IPS-18a (cell line): Measurements from ENCODE around the gene AGPAT1.

Experiments used
- H3K27ac ChIP-seq: one replicate; pipeline ENCODE4 v1.5.1; 2013; ENCODE audit warnings: low read length
- H3K27me3 ChIP-seq: one replicate; pipeline ENCODE4 v1.6.1; 2013; ENCODE audit warnings: mild to moderate bottlenecking, low read length; ENCODE audit not compliant: control insufficient read depth, insufficient read depth
- H3K36me3 ChIP-seq: one replicate; pipeline ENCODE4 v1.6.1; 2013; ENCODE audit warnings: low read depth, low read length; ENCODE audit not compliant: control insufficient read depth
- H3K4me1 ChIP-seq: one replicate; pipeline ENCODE4 v1.6.1; 2013; ENCODE audit warnings: low read depth, low read length; ENCODE audit not compliant: control insufficient read depth
- H3K4me3 ChIP-seq: one replicate; pipeline ENCODE4 v1.5.1; 2013; ENCODE audit warnings: low read length
- H3K9ac ChIP-seq: one replicate; pipeline ENCODE4 v1.6.1; 2013; ENCODE audit warnings: mild to moderate bottlenecking, low read length, moderate library complexity
- H3K9me3 ChIP-seq: one replicate; pipeline ENCODE4 v1.6.1; 2013; ENCODE audit warnings: low read depth, low read length; ENCODE audit not compliant: control insufficient read depth

AGPAT1 gene

DNA sequence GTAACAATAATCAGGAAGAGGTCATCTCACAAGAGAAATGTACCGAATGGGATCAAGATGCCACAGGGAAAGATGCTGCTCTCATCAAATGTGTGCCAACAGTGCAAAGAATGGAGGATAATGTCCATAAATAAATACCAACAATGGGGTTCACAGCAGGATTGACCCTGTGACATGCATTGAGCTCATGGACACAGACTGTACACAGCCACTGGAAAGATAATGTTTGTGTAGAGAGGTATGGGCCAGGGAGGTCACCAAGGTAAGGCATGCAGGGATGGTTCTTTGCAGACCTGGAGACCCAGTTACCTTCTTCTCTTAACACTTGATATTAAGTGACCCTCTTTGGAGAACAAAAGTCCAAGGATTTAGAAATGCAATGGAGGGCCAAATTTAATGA is 1.5 kb downstream of the AGPAT1 start:
- Histone ChIP-seq H3K4me3 (peak overlapping the region; percentile 81), H3K9me3 (no peaks in the 10 kb centered on the region), H3K9ac (no peak overlapping the region), H3K4me1 (peaks cover 21% of the 10 kb centered on the region), H3K27ac (no peak overlapping the region), H3K27me3 (no peaks in the 10 kb centered on the region), H3K36me3 (peaks cover 22% of the 10 kb centered on the region)

DNA sequence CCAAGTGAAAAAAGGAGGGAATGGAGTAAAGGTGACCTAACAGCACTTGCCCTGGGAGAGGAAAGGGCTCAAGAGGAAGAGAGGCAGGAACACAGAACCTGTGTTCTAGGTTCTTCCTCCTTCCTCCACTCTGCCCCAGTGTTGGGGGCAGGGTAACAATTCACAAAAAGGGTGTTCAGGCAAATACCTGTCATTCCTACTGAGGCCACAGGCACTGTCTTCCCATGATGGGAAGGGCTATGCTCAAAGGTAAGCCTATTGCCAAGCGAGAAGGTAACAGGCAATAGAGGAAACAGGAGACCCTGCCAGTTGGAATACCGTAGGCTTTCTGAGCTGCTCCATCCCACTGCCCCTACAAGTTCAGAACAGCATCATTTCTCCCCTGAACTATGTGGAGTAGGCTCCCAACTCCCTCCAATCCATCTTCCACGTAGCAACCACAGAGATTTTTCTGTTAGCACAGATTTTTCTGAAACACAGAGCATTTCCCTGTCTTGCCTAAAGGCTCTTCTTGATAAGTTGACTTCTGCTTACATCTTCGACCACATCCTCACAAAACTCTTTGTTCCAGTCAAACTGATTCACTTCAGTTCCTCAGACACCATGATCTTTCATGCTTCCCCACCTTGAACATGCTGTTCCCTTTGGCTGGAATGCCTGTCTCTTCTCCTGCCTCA is 2.7 kb downstream of the AGPAT1 start:
- Histone ChIP-seq H3K27ac (no peak overlapping the region), H3K4me1 (peaks cover 18% of the 10 kb centered on the region), H3K4me3 (no peak overlapping the region), H3K27me3 (no peaks in the 10 kb centered on the region), H3K36me3 (peaks cover 34% of the 10 kb centered on the region), H3K9me3 (no peaks in the 10 kb centered on the region), H3K9ac (no peak overlapping the region)

DNA sequence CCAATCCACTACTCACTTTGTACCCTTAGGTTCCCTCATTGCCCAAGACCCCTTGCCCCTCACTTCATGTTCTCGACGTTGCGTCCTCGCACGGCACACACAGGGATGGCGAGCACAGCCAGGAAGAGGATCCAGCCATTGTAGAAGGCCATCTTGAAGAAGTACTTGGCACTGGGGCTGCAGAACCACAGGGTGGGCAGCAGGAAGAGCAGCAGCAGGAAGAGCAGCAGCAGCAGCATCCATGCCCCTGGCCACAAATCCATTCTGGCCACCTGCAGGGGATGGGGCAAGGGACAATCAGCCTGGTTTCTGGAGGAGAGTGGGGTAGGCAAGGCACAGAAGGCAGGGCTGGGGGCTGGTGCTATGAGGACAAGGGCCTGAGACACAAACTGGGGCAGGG is 4.7 kb downstream of the AGPAT1 start:
- no peaks in the 10 kb centered on the region for H3K27me3 ChIP-seq
- peaks cover 10% of the 10 kb centered on the region for H3K4me1 ChIP-seq
- H3K4me3 ChIP-seq, result no peak overlapping the region
- H3K9ac ChIP-seq, result no peak overlapping the region
- H3K27ac ChIP-seq, result no peak overlapping the region
- H3K9me3 ChIP-seq, result no peaks in the 10 kb centered on the region
- H3K36me3 ChIP-seq, result peaks cover 38% of the 10 kb centered on the region

DNA sequence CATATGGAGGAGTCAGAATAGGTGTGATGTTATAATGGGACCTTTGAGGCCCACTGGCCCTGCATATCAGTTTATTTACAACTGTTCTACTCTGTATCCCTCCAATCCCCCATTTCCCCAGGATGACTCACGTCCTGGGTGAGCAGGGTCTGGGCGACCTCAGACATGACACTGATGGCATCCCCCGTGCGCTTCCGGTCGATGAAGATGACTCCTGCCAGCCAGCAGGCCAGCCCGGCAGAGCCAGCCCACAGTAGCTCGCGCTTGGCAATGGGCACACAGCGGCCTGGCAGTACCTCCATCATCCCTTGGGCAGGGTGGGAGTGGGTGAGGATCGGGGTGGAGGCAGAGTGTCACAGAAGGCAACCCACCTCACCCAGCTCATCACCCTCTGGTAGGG is 5.6 kb downstream of the AGPAT1 start:
- Histone ChIP-seq H3K36me3 (peaks cover 38% of the 10 kb centered on the region), H3K4me1 (peaks cover 9% of the 10 kb centered on the region), H3K9me3 (no peaks in the 10 kb centered on the region), H3K9ac (no peak overlapping the region), H3K27ac (no peak overlapping the region), H3K27me3 (no peaks in the 10 kb centered on the region), H3K4me3 (no peak overlapping the region)

DNA sequence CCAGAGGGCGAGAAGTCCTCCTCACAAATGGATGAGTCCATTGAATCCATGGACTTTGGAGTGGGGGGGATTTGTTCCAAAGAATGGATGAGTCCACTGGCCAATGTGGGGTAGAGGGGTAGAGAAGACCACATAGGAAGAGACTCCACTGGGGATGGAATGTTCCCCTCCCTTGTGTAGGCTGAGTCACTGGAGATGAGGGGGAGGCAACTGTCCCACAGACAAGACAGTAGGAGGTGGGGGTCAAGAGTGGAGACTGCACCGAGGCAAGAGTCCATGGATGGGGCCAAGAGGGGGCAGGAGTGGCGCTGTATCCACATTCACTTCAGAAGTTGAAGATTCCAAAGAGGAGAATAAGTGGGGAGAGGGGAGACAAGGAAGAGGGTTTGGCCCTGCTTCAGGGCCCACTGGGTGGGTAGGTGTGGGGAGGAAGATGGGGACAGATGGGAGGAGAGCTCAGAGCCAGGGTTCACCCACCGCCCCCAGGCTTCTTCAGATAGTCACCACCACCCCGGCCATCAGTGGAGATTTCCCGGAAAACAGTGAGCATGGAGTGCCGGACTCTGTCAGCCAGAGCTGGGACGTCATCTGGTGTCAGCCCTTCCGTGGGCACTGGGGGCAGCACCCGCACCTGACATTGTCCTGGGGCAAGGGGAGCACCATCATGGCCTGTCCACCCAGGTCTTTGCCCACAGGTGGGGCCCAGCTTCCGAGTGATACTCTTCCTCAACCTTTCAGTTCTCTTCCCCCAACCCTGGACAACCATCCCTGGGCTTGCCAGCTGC is 6.9 kb downstream of the AGPAT1 start:
- Histone ChIP-seq H3K9me3 (no peaks in the 10 kb centered on the region), H3K4me3 (no peak overlapping the region), H3K27me3 (no peaks in the 10 kb centered on the region), H3K9ac (no peak overlapping the region), H3K27ac (no peak overlapping the region), H3K4me1 (no peaks in the 10 kb centered on the region), H3K36me3 (peaks cover 37% of the 10 kb centered on the region)

DNA sequence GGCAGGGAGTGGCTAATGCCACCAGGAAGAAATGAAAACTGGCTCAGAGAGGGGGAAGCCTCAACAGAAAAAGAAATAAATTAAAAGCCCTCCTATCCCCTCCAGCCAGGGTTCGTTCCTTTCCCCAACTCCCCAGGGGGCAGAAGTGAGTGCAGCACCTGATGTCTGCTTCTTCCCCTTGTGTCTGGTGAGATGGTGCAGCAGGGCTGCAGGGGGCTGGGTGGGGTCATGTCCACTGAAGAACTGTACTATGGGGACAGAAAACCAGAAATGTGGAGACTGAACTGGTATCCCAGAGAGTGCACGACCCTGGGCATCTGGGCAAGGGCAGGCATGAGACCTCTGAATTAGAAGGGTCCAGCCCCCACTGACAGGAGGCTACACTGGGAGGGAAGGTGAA is 7.5 kb downstream of the AGPAT1 start:
- Histone ChIP-seq H3K4me1 (no peaks in the 10 kb centered on the region), H3K27me3 (no peaks in the 10 kb centered on the region), H3K4me3 (no peak overlapping the region), H3K9ac (no peak overlapping the region), H3K27ac (no peak overlapping the region), H3K36me3 (peaks cover 40% of the 10 kb centered on the region), H3K9me3 (no peaks in the 10 kb centered on the region)

DNA sequence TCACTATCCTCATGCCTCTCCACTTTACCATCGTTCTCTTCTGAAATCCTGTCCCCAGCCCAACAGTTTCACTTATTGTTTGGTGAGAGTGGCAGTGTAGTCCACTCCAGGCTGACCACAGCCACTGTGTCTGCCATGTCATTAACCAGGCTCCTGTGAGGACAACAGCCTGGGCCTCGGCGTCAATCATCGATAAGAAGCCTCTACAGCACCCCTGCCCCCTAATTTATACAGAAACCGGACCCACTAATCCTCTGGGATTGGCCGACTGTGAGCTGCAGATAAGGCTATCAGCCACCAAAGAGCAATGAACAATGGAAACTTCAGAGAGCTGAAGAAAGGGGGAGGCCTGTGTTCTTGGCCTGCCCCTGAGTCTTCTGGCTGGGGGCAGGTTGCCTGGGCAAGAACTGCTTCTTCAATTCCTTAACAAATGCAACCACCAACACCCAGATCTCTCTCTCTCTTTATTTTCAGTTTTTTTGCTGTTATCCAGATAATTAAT is 8.1 kb downstream of the AGPAT1 start:
- H3K9me3 ChIP-seq, result no peaks in the 10 kb centered on the region
- no peaks in the 10 kb centered on the region for H3K4me1 ChIP-seq
- no peaks in the 10 kb centered on the region for H3K27me3 ChIP-seq
- peaks cover 45% of the 10 kb centered on the region for H3K36me3 ChIP-seq
- H3K4me3 ChIP-seq, result no peak overlapping the region
- H3K27ac ChIP-seq, result no peak overlapping the region
- no peak overlapping the region for H3K9ac ChIP-seq

DNA sequence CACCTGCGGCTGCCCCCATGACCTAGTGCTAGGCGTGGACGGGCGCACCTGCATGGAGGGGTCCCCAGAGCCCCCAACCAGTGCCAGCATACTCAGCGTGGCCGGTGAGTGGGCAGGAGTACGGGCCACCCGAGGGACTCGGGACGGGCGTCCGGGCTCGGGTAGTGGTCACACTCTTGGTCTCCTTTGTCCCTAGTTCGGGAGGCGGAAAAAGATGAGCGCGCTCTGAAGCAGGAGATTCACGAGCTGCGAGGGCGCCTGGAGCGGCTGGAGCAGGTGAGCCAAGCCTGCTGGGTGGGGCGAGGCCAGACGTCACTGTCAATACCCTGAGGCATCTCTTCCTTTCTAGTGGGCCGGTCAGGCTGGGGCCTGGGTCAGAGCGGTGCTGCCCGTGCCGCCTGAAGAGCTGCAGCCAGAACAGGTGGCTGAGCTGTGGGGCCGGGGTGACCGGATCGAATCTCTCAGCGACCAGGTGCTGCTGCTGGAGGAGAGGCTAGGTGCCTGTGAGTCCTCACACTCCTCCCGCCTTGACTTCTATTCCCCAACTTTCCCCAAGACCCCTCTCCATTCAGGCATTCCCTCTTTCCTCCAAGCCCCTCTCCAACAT is 8.6 kb downstream of the AGPAT1 start:
- no peaks in the 10 kb centered on the region for H3K4me1 ChIP-seq
- no peak overlapping the region for H3K9ac ChIP-seq
- no peak overlapping the region for H3K4me3 ChIP-seq
- no peak overlapping the region for H3K27ac ChIP-seq
- H3K36me3 ChIP-seq, result peaks cover 49% of the 10 kb centered on the region
- H3K9me3 ChIP-seq, result no peaks in the 10 kb centered on the region
- H3K27me3 ChIP-seq, result no peaks in the 10 kb centered on the region

DNA sequence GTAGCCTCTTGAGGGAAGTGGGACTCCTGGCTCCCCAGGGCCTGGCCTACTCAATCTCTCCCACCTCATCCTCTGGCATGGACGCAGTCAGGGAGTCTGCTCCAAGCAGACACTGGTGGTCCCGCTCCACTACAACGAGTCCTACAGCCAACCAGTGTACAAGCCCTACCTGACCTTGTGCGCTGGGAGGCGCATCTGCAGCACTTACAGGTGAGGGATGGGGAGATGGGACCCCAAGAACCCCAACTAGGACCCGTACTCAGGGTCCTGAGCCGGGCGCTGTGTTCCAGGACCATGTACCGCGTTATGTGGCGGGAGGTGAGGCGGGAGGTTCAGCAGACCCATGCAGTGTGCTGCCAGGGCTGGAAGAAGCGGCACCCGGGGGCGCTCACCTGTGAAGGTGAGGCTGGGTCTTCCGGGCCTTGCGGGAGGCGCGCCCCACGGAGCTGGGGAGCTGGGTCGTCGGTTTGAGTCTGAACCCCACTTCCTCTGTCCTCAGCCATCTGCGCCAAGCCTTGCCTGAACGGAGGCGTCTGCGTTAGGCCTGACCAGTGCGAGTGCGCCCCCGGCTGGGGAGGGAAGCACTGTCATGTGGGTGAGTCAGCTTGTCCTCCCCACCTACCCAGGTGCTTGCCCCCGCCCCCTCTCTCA is 9.3 kb downstream of the AGPAT1 start:
- Histone ChIP-seq H3K9ac (no peak overlapping the region), H3K36me3 (peaks cover 49% of the 10 kb centered on the region), H3K27me3 (no peaks in the 10 kb centered on the region), H3K4me1 (no peaks in the 10 kb centered on the region), H3K4me3 (no peak overlapping the region), H3K9me3 (no peaks in the 10 kb centered on the region), H3K27ac (no peak overlapping the region)

DNA sequence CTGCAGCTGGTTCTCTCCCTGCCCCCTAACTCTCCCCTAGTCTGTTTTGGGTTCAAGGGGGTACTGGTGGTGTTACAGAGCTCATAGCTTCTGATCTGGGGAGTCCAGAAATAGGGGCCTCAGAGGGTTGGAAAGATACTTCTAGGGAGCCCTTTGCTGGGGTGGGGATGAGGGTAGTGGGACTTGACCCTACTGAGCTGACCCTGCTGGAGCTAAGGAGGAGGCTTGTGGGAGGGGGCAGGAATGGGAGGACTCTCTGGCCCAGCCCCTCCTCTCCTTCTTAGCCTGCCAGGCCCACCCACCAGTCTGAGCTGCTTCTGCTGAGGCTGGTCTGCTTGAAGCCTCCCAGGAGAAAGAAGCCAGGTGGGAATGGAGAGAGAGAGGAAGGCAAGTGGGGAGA is 11.6 kb downstream of the AGPAT1 start, which contains the start of gene EGFL8:
EGFL8 (plus strand) TSS at position 301 of the 400 bp plus-strand sequence. CDS start 1,571 bp downstream, outside the sequence.
- no peak within 1 kb of the TSS for H3K27ac ChIP-seq
- no peaks in the 10 kb centered on the region for H3K9me3 ChIP-seq
- H3K4me1 ChIP-seq, result no peaks in the 10 kb centered on the region
- H3K4me3 ChIP-seq, result no peak within 1 kb of the TSS
- H3K9ac ChIP-seq, result no peak within 1 kb of the TSS
- H3K36me3 ChIP-seq, result peaks cover 28% of the 10 kb centered on the region
- no peaks in the 10 kb centered on the region for H3K27me3 ChIP-seq

DNA sequence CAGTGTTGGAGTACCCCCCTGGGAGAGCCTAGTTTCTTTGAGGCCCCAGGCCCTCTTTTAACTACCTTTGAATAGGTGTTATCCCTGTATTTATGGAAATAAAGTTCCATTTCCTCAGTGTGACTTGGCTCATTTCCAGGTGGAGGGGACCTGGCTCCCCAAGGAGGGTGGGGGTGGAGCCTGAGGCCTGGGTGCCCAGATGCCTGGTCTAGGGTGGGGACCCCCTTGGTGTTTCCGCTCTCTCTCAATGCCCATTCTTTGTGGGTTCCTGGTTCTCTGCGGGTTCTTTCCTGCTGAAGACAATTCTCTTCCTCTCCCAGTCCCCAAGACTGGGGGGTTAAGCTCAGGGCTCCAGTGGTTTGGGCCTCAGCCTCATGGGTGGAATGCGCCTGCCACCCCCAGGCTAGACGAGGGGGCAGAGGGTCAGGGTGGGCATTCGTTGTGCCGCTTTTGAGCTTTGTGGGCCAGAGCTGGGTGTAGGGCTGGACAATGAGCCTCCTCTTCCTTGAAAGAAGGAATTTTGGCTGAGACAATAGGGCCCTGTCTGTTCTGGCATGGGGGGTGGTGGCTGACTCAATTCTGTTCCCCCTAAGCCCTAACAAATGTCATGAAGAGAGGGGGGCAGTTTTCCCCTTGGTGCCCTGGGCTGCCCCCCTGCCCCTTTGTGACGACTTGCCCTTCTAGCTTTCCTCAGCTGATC is 12.2 kb downstream of the AGPAT1 start:
- no peak overlapping the region for H3K27ac ChIP-seq
- no peaks in the 10 kb centered on the region for H3K9me3 ChIP-seq
- H3K9ac ChIP-seq, result no peak overlapping the region
- H3K27me3 ChIP-seq, result no peaks in the 10 kb centered on the region
- H3K4me3 ChIP-seq, result no peak overlapping the region
- H3K36me3 ChIP-seq, result peaks cover 23% of the 10 kb centered on the region
- H3K4me1 ChIP-seq, result no peaks in the 10 kb centered on the region
